Transverse colon (tissue), 4 donors: ENCODE measurements around the gene CARS2. TPM values are rescaled to one million over a fixed set of nuclear protein-coding genes. Genes with fewer than 3 reads are reported as not detected.

ENCODE experiments used
- DNase-seq: peaks from one replicate; pipeline ENCODE4 v3.0.0-alpha.2; 2019
- H3K27ac ChIP-seq, 4 donors: fragments of 200-600 bp; sonication (generic); 2 replicates each; pipeline ENCODE4 v1.5.1; 2016 to 2018; ENCODE audit warnings: inconsistent platforms in 4 of 4
- H3K27me3 ChIP-seq: fragments of 200-600 bp; sonication (generic); 2 replicates; pipeline ENCODE4 v1.5.1; 2017; ENCODE audit warnings: inconsistent platforms
- H3K36me3 ChIP-seq, 4 donors: fragments of 200-600 bp; sonication (generic); 2 replicates each; pipeline ENCODE4 v1.5.1; 2017 to 2019; ENCODE audit warnings: inconsistent platforms in 4 of 4
- H3K4me1 ChIP-seq, 4 donors: fragments of 200-600 bp; sonication (generic); 2 replicates each; pipeline ENCODE4 v1.5.1; 2017 to 2020; ENCODE audit warnings: inconsistent platforms in 4 of 4
- H3K4me3 ChIP-seq, 4 donors: fragments of 200-600 bp; sonication (generic); 1 replicate in 1 of 4; 2 replicates in 3 of 4; pipeline versions ENCODE4 v1.5.1 to v1.6.1; 2017 to 2019; ENCODE audit warnings: inconsistent platforms in 4 of 4
- H3K9me3 ChIP-seq, 2 donors: fragments of 200-600 bp; sonication (generic); 2 replicates each; pipeline ENCODE4 v1.5.1; 2017 to 2019; ENCODE audit warnings: inconsistent platforms in 2 of 2
- EP300 ChIP-seq: sonication (generic); formaldehyde crosslinking; IDR thresholded peaks from one replicate; pipeline ENCODE4 v1.6.1; 2017; ENCODE audit warnings: antibody characterized with exemption, low read depth
- POLR2A ChIP-seq: fragments of 450-650 bp; IDR thresholded peaks from one replicate; pipeline ENCODE4 v1.6.1; 2016; ENCODE audit warnings: antibody characterized with exemption, mild to moderate bottlenecking, moderate library complexity
- POLR2AphosphoS5 ChIP-seq, 3 donors: sonication (generic); formaldehyde crosslinking; IDR thresholded peaks; one replicate each; pipeline ENCODE4 v1.6.1; 2016; ENCODE audit warnings: antibody characterized with exemption in 3 of 3
- WGBS, 2 donors: methylation state at CpG; one replicate each; pipeline ENCODE4 v1.1.5; 2018; ENCODE audit warnings: low coverage in 1 of 2; 5-methylcytosine and 5-hydroxymethylcytosine counted together
- in situ Hi-C, 4 donors: fragments of 200-750 bp; cut with MboI; loops; one replicate each; pipeline versions ENCODE4 v1.15.0 to v1.15.1; 2017; ENCODE audit warnings: low sequenced_read_pairs in 3 of 4, low pct_ligation_motif_present in 1 of 4, low pct_unique_long_range_greater_than_20kb in 1 of 4
- intact Hi-C: fragments of 100-400 bp; cut with DNase I; formaldehyde crosslinking; loops from one replicate; pipeline ENCODE4 v1.15.1; 2023; ENCODE audit warnings: low total_unique reads
- total RNA-seq, 4 donors: library from RNA; depleted of rRNA; stranded (reverse); fragments of >200 nt; gene quantifications; one replicate each; pipeline ENCODE4 v1.1.0, GENCODE V29; 2016
- TF ChIP-seq, protein P1 (sequence below), 5 experiments: fragments of 200-600 bp in 3 of 5; fragments of 450-650 bp in 2 of 5; sonication (generic) in 3 of 5; IDR thresholded peaks; 1 replicate in 2 of 5; 2 replicates in 3 of 5; pipeline ENCODE4 v1.5.1; 2016 to 2017; ENCODE audit warnings: antibody characterized with exemption in 5 of 5, inconsistent platforms in 3 of 5, mild to moderate bottlenecking in 2 of 5, moderate library complexity in 1 of 5

Gene CARS2
- total RNA-seq, 4 donors from 2014 or later: 35.2 to 152 (median 56.2) TPM

DNA sequence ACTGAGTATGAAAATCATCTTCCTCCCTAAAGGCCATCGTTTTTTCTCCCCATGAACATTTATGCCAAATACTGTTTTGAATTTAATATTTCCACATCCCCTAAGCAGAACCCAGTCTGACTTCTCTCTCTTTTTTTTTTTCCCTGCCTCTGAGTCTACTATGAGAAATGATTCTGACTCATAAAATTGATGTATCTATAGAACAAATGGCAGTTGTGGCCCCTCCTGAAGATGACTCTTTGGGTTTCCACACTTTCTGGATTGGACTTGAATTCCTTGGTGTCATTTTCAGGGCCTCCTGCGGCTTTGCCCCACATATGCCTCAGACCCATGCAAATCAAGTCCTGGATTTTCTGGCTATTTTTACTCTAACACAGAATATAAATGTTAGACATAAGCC, 113.3 kb downstream of the CARS2 start:
- no peak for DNase-seq
- Histone ChIP-seq H3K4me3 (no peak overlapping the region), H3K36me3 (no peaks in the 10 kb centered on the region), H3K27me3 (no peaks in the 10 kb centered on the region), H3K27ac (no peak overlapping the region), H3K4me1 (no peaks in the 10 kb centered on the region), H3K9me3 (no peaks in the 10 kb centered on the region)
- in situ Hi-C loops: loop anchor here (10.0 to 25.0 kb wide), 4 partner anchors 212 to 470 kb away; no protein-coding TSS in a partner anchor
- WGBS, 2 donors: 63 to 81% methylated on average over 2 of the region's 2 CpGs
- TF ChIP-seq POLR2AphosphoS5 (IDR thresholded peaks at IDR 0.05) (no peak), EP300 (no peak), POLR2A (no peak)
- TF ChIP-seq, protein P1, sequence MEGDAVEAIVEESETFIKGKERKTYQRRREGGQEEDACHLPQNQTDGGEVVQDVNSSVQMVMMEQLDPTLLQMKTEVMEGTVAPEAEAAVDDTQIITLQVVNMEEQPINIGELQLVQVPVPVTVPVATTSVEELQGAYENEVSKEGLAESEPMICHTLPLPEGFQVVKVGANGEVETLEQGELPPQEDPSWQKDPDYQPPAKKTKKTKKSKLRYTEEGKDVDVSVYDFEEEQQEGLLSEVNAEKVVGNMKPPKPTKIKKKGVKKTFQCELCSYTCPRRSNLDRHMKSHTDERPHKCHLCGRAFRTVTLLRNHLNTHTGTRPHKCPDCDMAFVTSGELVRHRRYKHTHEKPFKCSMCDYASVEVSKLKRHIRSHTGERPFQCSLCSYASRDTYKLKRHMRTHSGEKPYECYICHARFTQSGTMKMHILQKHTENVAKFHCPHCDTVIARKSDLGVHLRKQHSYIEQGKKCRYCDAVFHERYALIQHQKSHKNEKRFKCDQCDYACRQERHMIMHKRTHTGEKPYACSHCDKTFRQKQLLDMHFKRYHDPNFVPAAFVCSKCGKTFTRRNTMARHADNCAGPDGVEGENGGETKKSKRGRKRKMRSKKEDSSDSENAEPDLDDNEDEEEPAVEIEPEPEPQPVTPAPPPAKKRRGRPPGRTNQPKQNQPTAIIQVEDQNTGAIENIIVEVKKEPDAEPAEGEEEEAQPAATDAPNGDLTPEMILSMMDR (IDR thresholded peaks at IDR 0.05): no peak
- intact Hi-C loops: no loop called here

Other genes with a start within 250 kb of the CARS2 start
- gene RAB20, start 144.4 kb downstream of the CARS2 start, total RNA-seq: 10 to 100 TPM; 12.5 to 66.2 (median 54.1) TPM
- 10 to 100 TPM; 12.9 to 37.8 (median 33.3) TPM for gene NAXD, start 90.6 kb downstream of the CARS2 start, total RNA-seq
- gene ING1, start 7.6 kb upstream of the CARS2 start, total RNA-seq: 10 to 100 TPM; 14.9 to 35.5 (median 25.8) TPM
- 100 to 1,000 TPM; 124 to 286 (median 188) TPM for gene ANKRD10, start 209.0 kb upstream of the CARS2 start, total RNA-seq